Measurements from ENCODE around the gene ARHGAP32. TPM values are rescaled to one million over a fixed set of nuclear protein-coding genes. Genes with fewer than 3 reads are reported as not detected.

The ARHGAP32 gene
- total RNA-seq, 1 experiment from 2014 or later, result 54.0 TPM

- Histone ChIP-seq H3K36me3 (ENCODE audit: control insufficient read depth, insufficient read depth, low read length) (no peaks in the 10 kb centered on the region), H3K27me3 (replicated peaks; ENCODE audit: control insufficient read depth, insufficient read depth, low read length) (no peaks in the 10 kb centered on the region; the same call in 1 of the 2 replicates), H3K9me3 (no peaks in the 10 kb centered on the region), H3K4me3 (ENCODE audit: low read depth, low read length) (no peak overlapping the region), H3K4me1 (no peaks in the 10 kb centered on the region)
- Mint-ChIP-seq H3K4me3 (ENCODE audit: unreplicated experiment) (no peak overlapping the region), H3K9me3 (ENCODE audit: unreplicated experiment) (no peaks in the 10 kb centered on the region), H3K36me3 (ENCODE audit: insufficient read depth, unreplicated experiment) (no peaks in the 10 kb centered on the region), H3K4me1 (ENCODE audit: low read depth, unreplicated experiment) (no peaks in the 10 kb centered on the region), H3K27me3 (ENCODE audit: insufficient read depth, unreplicated experiment) (peaks cover 23% of the 10 kb centered on the region), H3K27ac (ENCODE audit: unreplicated experiment) (no peak overlapping the region)
- intact Hi-C loops (cut with micrococcal nuclease; ENCODE audit: unreplicated experiment), result no loop called here
- POLR2A ChIA-PET, result no interaction called here
- CTCF ChIA-PET, result interaction anchor here (1.5 to 2.0 kb wide), 2 partner anchors 22 to 29 kb away, joined by 5 to 8 read pairs; no protein-coding TSS in a partner anchor
- no TSS peak for BruUV-seq (replicated peaks)
- DNase-seq, result no peak
- TF ChIP-seq, protein P1, sequence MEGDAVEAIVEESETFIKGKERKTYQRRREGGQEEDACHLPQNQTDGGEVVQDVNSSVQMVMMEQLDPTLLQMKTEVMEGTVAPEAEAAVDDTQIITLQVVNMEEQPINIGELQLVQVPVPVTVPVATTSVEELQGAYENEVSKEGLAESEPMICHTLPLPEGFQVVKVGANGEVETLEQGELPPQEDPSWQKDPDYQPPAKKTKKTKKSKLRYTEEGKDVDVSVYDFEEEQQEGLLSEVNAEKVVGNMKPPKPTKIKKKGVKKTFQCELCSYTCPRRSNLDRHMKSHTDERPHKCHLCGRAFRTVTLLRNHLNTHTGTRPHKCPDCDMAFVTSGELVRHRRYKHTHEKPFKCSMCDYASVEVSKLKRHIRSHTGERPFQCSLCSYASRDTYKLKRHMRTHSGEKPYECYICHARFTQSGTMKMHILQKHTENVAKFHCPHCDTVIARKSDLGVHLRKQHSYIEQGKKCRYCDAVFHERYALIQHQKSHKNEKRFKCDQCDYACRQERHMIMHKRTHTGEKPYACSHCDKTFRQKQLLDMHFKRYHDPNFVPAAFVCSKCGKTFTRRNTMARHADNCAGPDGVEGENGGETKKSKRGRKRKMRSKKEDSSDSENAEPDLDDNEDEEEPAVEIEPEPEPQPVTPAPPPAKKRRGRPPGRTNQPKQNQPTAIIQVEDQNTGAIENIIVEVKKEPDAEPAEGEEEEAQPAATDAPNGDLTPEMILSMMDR (IDR thresholded peaks at IDR 0.05; ENCODE audit: insufficient read depth in 1 of 2, low read depth in 1 of 2, low read length in 1 of 2, severe bottlenecking in 1 of 2, unreplicated experiment in 1 of 2), result no peak
Measured at GRCh38 chr11:128927683-128928336, 264.3 kb downstream of the ARHGAP32 start.

DNA sequence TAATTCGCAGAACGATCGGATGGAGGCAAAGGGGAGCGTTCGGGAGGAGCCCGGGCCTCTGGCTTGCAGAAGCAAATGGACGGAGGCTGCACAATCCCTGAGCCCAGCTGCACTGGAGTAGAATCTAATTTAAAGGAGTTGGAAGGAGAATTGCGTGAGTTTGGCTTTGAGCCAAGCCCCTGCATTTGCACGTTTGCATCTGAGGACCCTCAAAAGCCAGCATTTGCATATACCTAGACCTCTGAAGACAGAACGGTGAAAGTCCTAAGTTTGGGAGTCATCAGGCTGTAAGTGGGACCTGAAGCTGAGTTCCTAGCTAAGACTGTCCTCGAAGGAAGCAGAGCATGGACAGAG lies 265.0 kb downstream of the ARHGAP32 start:
- Mint-ChIP-seq H3K27me3 (ENCODE audit: insufficient read depth, unreplicated experiment) (peaks cover 23% of the 10 kb centered on the region), H3K4me3 (ENCODE audit: unreplicated experiment) (no peak overlapping the region), H3K27ac (ENCODE audit: unreplicated experiment) (no peak overlapping the region), H3K9me3 (ENCODE audit: unreplicated experiment) (no peaks in the 10 kb centered on the region), H3K36me3 (ENCODE audit: insufficient read depth, unreplicated experiment) (no peaks in the 10 kb centered on the region), H3K4me1 (ENCODE audit: low read depth, unreplicated experiment) (no peaks in the 10 kb centered on the region)
- no peaks in the 10 kb centered on the region for H3K36me3 ChIP-seq (ENCODE audit: control insufficient read depth, insufficient read depth, low read length)
- no peaks in the 10 kb centered on the region for H3K9me3 ChIP-seq
- POLR2A ChIA-PET, result no interaction called here
- no peak overlapping the region for H3K4me3 ChIP-seq (ENCODE audit: low read depth, low read length)
- intact Hi-C loops (cut with micrococcal nuclease; ENCODE audit: unreplicated experiment), result no loop called here
- TF ChIP-seq, protein P1 (IDR thresholded peaks at IDR 0.05; ENCODE audit: insufficient read depth in 1 of 2, low read depth in 1 of 2, low read length in 1 of 2, severe bottlenecking in 1 of 2, unreplicated experiment in 1 of 2), result no peak
- CTCF ChIA-PET, result no interaction called here
- no peaks in the 10 kb centered on the region for H3K4me1 ChIP-seq
- no peak for DNase-seq
- BruUV-seq (replicated peaks), result no TSS peak
- H3K27me3 ChIP-seq (replicated peaks; ENCODE audit: control insufficient read depth, insufficient read depth, low read length), result no peaks in the 10 kb centered on the region; the same call in 1 of the 2 replicates

DNA sequence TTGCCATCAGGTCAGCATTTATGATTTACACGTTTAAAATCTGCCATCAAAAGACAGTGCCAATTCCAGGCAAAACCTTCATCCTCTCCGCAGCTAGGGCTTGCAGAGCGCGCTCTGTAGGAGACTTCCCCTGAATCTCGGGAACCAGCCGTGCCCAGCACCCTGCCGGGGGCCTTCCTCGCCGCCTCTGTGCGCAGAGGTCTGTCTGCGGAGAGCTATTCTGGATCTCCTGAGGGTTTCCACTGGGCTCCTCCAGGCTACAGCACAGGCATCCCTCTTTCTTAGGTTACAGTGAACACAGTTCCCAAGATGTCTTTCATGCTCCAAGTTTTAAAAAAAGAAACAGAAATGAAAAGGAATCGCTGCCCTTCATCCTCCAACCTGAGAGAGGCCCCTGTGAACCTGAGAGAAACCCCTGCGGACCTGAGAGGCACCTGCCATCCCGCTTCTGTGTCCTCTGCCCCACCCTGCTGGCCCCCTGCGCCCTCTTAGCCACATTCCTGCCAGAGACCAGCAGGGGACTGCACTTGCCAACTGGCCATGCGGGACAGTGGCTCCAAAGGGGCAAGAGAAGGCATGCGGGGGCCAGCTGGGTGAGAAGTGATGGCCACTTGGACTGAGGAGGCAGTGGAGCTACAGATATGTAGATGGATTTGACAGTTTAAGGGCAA lies 265.6 kb downstream of the ARHGAP32 start:
- no peak overlapping the region for H3K27ac Mint-ChIP-seq (ENCODE audit: unreplicated experiment)
- H3K27me3 ChIP-seq (replicated peaks; ENCODE audit: control insufficient read depth, insufficient read depth, low read length), result no peaks in the 10 kb centered on the region; the same call in 1 of the 2 replicates
- H3K9me3 Mint-ChIP-seq (ENCODE audit: unreplicated experiment), result no peaks in the 10 kb centered on the region
- H3K9me3 ChIP-seq, result no peaks in the 10 kb centered on the region
- no peaks in the 10 kb centered on the region for H3K36me3 Mint-ChIP-seq (ENCODE audit: insufficient read depth, unreplicated experiment)
- TF ChIP-seq, protein P1 (IDR thresholded peaks at IDR 0.05; ENCODE audit: insufficient read depth in 1 of 2, low read depth in 1 of 2, low read length in 1 of 2, severe bottlenecking in 1 of 2, unreplicated experiment in 1 of 2), result no peak
- no TSS peak for BruUV-seq (replicated peaks)
- CTCF ChIA-PET, result interaction anchor here (0.6 kb wide), 1 partner anchor 40 kb away, joined by 3 read pairs; no protein-coding TSS in a partner anchor
- peaks cover 23% of the 10 kb centered on the region for H3K27me3 Mint-ChIP-seq (ENCODE audit: insufficient read depth, unreplicated experiment)
- POLR2A ChIA-PET, result no interaction called here
- no peaks in the 10 kb centered on the region for H3K4me1 ChIP-seq
- no peak overlapping the region for H3K4me3 ChIP-seq (ENCODE audit: low read depth, low read length)
- no peaks in the 10 kb centered on the region for H3K36me3 ChIP-seq (ENCODE audit: control insufficient read depth, insufficient read depth, low read length)
- no peaks in the 10 kb centered on the region for H3K4me1 Mint-ChIP-seq (ENCODE audit: low read depth, unreplicated experiment)
- DNase-seq, result no peak
- intact Hi-C loops (cut with micrococcal nuclease; ENCODE audit: unreplicated experiment), result no loop called here
- H3K4me3 Mint-ChIP-seq (ENCODE audit: unreplicated experiment), result no peak overlapping the region
